GM19324 (cell line): ENCODE measurements around the gene THSD1.

Experiments
- ATAC-seq: cut with Tn5 transposase; IDR thresholded peaks from one replicate; pipeline ENCODE4 v1.9.1; 2021; ENCODE audit warnings: mild to moderate bottlenecking, moderate library complexity; ENCODE audit not compliant: unreplicated experiment, low FRiP score

The THSD1 gene, protein sequence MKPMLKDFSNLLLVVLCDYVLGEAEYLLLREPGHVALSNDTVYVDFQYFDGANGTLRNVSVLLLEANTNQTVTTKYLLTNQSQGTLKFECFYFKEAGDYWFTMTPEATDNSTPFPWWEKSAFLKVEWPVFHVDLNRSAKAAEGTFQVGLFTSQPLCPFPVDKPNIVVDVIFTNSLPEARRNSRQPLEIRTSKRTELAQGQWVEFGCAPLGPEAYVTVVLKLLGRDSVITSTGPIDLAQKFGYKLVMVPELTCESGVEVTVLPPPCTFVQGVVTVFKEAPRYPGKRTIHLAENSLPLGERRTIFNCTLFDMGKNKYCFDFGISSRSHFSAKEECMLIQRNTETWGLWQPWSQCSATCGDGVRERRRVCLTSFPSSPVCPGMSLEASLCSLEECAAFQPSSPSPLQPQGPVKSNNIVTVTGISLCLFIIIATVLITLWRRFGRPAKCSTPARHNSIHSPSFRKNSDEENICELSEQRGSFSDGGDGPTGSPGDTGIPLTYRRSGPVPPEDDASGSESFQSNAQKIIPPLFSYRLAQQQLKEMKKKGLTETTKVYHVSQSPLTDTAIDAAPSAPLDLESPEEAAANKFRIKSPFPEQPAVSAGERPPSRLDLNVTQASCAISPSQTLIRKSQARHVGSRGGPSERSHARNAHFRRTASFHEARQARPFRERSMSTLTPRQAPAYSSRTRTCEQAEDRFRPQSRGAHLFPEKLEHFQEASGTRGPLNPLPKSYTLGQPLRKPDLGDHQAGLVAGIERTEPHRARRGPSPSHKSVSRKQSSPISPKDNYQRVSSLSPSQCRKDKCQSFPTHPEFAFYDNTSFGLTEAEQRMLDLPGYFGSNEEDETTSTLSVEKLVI

DNA sequence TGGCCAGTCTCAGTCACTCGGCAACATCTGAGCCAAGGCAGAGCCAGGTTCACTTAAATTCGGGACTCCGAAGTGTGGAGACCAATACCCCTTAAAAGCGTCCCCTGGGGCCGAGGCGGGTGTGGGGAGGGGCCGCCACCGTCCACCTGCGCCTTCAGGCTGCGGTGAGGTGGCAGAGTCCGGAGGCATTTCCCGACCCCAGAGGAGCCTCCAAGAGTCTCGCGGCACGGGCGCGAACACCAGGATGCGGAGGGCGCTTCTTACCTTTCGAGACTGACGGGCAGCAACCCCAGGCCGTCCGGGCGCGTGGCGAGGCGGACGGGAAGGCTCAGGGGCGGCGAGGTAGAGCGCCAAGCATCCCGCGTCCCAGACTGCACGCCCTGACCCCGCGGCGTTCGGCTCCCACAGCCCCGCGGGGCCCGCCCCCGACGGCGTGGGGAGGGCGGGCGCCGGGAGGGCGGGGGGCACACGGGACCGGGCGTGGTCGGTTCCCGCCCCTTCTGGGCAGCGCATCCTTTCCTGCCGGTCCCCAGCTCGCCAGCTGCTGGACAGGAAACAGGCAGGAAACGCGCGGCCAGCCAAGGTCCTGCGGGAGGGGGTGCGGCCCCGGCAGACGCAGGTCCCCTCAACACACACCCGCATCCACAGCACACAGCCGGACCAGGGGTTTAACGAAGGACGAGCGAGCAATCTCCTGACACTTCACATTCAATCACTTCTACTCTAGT is at the start of gene THSD1:
Gene THSD1 (minus strand): TSS at position 406 of the 728 bp plus-strand sequence. CDS start 3,572 bp downstream, outside the sequence.
- ATAC-seq, result peak; percentile 72

GRCh38 chr13:52455677-52456041 is 49.7 kb upstream of the THSD1 start:
- ATAC-seq, result peak; percentile 46

DNA sequence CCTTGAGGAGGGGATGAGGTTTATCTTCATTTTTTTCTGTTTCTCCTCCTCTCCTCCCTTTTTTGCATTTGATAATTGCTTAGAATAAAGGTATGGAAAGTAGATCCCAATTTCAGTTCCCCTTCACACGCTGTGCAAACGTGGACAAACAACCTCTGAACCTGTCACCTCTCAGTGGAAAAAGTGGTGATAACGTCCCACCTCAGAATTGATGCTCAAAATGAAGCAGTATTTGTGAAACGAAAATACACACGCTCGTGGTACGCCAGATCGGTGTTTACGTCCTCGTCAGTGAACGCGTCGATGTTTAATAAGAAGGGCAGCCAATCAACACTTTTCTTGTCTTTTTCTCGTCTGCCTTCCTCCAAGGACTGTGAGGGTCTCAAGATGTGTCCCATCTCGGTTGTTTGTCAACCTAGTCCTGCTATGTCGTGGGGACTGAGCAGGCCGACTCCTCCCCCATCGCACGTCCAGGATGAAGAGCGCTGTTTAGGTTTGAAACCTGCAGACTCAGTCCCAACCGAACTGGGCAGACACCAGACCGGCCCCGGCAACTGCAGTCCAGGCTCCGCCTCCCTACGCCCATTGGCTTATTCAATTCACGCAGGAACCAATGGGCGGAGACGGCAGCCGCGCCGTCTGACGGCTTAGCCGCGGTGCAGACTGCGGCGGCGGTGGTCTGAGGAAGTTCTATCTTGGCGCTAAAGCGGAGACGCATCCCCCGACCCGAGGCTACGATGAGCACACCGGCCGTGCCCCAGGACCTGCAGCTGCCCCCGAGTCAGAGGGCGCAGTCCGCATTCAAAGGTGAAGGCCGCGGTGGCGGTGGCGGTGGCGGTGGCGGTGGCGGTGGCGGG is 49.1 kb upstream of the THSD1 start, which contains the start of gene CKAP2:
Gene CKAP2 (plus strand): TSS at position 659 of the 857 bp plus-strand sequence. CDS start 79 bp downstream, at position 738.
- ATAC-seq, result peak; percentile 80

GRCh38 chr13:52454459-52454819 is 48.5 kb upstream of the THSD1 start:
- ATAC-seq, result peak; percentile 31

DNA sequence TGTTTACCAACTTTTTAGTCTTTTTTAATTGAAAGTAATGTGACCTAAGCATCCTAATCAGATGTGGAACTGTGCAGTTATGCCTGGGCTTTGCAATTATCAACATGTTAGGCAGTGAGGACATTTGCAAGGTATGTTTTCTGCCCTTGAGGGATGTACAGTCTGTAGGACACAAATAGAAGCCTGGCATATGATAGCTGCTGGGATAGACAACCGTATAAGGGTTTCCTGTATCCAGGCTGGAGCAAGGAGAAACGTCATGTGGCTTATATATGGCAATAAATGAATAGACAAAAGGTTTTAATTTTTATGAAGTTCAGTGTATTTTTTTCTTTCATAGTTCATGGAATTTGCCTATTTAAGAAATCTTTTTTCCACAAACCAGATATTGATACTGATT is 46.5 kb upstream of the THSD1 start:
- no peak for ATAC-seq

GRCh38 chr13:52451135-52451804 is 45.3 kb upstream of the THSD1 start:
- ATAC-seq, result no peak

DNA sequence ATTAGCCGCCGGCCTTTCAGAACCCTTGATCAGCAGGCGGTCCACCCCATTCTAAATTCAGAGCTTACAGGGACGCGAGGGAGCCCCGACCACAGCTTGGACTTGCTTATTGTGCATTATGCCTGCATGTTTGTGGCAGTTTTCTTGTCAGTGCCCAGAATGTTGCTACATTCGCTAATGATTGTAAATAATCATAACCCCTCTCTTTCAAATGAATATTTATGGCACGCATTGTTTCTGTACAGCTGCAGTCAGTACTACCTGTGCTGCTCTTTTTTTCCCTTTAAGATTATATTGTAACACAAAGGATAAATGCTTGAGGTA is 44.8 kb upstream of the THSD1 start:
- no peak for ATAC-seq

DNA sequence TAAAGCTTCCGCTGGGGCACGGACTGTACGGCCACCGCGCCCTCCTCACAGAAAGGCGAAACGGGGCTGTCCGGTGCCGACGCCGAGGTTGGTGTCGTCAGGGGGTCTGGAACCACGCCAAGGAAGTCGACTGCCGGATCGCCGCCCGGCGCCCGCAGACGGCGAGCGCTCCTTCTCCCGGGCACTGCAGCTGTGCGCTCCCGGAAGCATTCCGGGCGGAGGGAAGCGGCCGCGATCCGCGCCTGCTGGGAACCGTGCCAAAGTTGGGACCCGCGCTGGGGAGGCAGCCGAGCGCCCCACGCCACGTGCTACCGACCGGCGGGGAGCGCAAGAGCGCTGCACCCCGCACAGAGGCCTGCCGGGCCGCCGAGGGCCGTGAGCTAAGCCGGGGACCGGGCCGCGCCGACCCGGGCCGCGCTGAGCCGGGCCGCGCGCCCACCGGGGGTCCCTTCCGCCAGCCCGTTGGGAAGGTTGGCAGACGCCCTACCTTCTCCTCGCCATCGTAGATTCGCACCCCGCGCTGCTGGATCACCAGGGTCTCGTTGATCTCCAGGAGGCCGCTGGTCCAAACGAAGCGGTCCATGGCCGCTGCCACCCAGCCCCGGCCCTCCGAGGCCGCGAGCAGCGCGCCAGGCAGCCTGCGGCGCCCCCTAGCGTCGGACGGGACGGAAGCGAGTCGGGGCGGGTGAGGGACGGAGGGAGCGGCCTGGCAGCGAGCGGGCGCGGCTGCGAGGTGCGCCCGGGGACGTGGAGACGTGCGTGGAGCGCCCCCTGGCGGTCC is 44.2 kb upstream of the THSD1 start, which contains the start of gene VPS36:
Gene VPS36 (minus strand): TSS at position 623 of the 781 bp plus-strand sequence. CDS start 40 bp downstream, at position 583.
- ATAC-seq, result peak; percentile 76

DNA sequence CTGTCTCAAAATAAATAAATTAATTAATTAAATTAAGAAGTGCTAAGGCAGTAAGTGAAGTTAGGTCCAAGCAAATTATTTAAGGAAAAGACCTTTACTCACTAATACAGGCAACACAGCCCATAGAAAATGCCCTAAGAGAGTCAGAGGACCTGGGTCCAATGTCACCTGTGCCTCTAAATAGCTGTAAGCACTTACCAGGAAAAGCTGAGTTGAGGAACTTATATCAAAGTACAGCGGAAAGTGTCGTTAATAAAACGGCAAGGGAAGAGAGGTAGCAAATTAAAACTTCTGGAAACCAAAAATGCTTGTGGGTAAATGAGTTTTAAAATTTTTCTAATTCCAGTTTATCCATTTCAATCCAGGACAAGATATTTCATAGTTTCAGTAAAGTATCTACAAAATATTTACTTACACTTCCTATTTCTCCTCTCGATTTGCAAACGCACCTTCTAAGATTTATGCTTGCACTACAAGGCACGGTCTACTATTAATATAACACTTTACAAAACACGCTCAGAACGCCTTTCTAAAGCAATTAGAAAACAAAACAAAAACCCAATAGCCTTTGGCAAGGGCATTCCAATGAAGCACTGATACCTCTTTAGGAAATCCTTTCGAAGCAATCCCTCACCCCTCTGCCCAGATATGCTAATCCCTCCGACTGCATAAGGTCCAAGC is 43.5 kb upstream of the THSD1 start:
- ATAC-seq, result no peak

GRCh38 chr13:52447815-52448552 is 42.0 kb upstream of the THSD1 start:
- ATAC-seq, result no peak

GRCh38 chr13:52447354-52447753 is 41.4 kb upstream of the THSD1 start:
- no peak for ATAC-seq

DNA sequence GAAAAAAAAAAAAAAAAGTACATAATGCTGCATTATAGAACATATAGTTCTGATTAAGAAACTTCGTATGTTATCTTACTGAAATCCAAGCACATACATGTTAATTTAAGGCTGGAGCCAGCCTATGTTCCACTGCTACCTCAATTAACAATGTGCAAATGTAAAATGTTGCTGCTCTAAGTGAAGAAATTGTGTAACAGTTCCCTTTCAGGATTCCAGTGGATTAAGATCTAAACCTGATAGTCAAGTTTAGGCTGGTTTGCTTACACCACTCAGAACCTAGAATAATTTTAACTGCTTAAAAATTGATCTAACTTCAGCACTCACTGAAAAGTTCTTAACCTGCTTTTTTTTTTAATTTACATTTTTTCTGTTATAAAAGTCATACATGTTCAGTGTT is 40.3 kb upstream of the THSD1 start:
- ATAC-seq, result no peak

DNA sequence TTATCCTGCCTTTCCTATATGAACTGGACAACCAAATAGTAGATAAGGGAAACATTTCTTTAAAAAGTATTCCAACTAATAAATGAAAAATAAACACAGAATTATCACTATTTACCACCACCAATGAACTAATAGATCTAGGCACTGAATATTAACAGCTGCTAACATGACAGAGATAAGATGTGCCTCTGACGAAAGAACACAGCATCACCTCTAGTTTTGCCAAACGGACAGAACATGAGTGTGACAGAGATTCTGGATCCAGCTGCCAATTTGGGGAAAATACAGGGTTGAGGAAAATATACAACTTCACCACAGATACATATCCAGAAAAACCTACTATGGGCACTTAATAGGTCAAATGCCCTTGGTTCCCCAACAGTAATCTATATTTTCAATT is 26.5 kb upstream of the THSD1 start:
- ATAC-seq, result no peak

DNA sequence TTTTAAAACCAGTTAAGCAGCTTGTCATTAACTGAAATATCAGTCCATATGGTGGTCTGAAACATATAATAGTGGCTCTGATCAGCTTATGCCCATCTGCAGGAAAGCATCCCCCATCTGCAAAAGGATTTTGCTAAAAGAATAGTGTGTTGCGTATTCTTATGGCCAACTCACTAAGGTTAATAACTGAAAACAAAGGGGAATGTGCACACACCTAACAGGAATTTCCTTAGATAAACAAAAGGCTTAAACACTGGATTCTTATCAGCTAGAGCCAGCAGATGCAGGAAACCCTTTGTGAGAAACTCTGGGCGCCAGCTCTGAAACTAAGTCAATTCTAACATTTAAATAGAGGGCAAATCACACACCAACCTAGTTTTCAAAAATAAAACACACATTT is 22.3 kb upstream of the THSD1 start:
- no peak for ATAC-seq

DNA sequence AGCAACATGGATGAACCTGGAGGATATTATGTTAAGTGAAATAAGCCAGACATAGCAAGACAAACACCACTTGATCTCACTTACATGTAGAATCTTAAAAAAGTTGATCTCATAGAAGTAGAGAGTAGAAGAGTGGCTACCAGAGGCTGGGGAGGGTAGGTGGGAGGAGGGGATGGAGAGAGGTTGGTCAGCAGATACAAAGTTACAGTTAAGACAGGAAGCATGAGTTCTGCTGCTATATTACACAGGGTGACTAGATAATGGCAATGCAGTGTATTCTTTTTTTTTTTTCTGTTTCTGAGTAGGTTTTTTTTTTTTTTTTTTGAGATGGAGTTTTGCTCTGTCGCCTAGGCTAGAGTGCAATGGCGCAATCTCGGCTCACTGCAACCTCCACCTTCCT is 15.2 kb upstream of the THSD1 start:
- ATAC-seq, result no peak

GRCh38 chr13:52419080-52419479 is 13.1 kb upstream of the THSD1 start:
- ATAC-seq, result no peak

DNA sequence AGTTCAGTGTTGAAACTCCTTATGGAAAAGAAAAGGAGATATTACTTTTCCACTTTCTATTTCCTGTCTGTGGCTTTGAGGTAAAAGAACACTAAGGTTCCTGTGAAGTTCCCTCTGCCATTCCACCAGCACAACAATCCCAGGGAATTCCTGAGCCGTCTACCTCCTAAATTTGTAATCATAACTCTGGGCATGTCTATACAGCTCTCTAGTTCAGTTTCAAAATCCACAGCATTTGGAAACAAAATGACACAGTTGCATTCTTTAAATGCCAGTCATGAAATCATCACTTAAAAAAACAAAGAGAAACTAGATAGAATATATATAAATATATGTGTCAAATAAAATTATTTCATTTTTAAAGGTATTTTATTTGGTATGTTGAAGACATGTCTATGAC is 9.0 kb upstream of the THSD1 start:
- no peak for ATAC-seq
